AG04450 (cell line): ENCODE data around the gene NUDT13. TPM values are rescaled to one million over a fixed set of nuclear protein-coding genes. Genes with fewer than 3 reads are reported as not detected.

Source experiments
- CTCF ChIA-PET: fragments of 300-600, 350-600 bp; formaldehyde crosslinking; extraction: SDS; loops from one replicate; lab custom pipeline; 2022; ENCODE audit warnings: antibody characterized with exemption, inconsistent platforms; lab: Charles Lee
- POLR2A ChIA-PET: fragments of 350-600 bp; formaldehyde crosslinking; extraction: SDS; loops from one replicate; lab custom pipeline; 2021; ENCODE audit warnings: antibody characterized with exemption, inconsistent platforms; lab: Yijun Ruan, JAX
- DNase-seq: peaks from one replicate; pipeline ENCODE4 v3.0.0-alpha.2; 2011; ENCODE audit warnings: low read depth, low spot score
- H3K27ac ChIP-seq: one replicate; pipeline ENCODE4 v1.5.1; 2012; ENCODE audit warnings: low read depth, low read length, control low read depth
- H3K27me3 ChIP-seq: one replicate; pipeline ENCODE4 v1.6.0; 2012; ENCODE audit warnings: low read length; ENCODE audit not compliant: control insufficient read depth, insufficient read depth
- H3K4me3 ChIP-seq: 2 replicates; pipeline ENCODE4 v1.5.1; 2011; ENCODE audit warnings: mild to moderate bottlenecking, low read depth, low read length, control low read depth
- H3K9me3 ChIP-seq: 2 replicates; pipeline ENCODE4 v1.5.1; 2012; ENCODE audit warnings: low read length; ENCODE audit not compliant: control insufficient read depth, insufficient read depth
- CTCF ChIP-seq: IDR thresholded peaks from 2 replicates; pipeline ENCODE4 v1.5.1; 2011; ENCODE audit warnings: low read depth, low read length, control low read depth, inconsistent platforms
- polyA plus RNA-seq: library from polyadenylated mRNA; depleted of rRNA; stranded (reverse); fragments of >200 nt; gene quantifications from 2 replicates; pipeline ENCODE4 v1.2.3, GENCODE V29; 2011

NUDT13 gene
- polyA plus RNA-seq, 1 experiment, result 1.4 TPM

GRCh38 chr10:73159038-73159648 is 48.9 kb downstream of the NUDT13 start:
- peak; percentile 76 for TF ChIP-seq CTCF
- POLR2A ChIA-PET, result no interaction called here
- CTCF ChIA-PET, result interaction anchor here (0.5 to 4.3 kb wide), 36 partner anchors 8 to 674 kb away, joined by 3 to 68 read pairs (median 4); partner anchors contain the start of genes FAM149B1 and P4HA1
- no peak overlapping the region for H3K27ac ChIP-seq
- no peaks in the 10 kb centered on the region for H3K9me3 ChIP-seq
- H3K4me3 ChIP-seq, result no peak overlapping the region
- H3K27me3 ChIP-seq, result no peaks in the 10 kb centered on the region
- DNase-seq, result peak; percentile 15

GRCh38 chr10:73161079-73161478 is 50.8 kb downstream of the NUDT13 start:
- no peak for DNase-seq
- no peaks in the 10 kb centered on the region for H3K27me3 ChIP-seq
- ChIA-PET CTCF (interaction anchor here (1.1 to 4.3 kb wide), 3 partner anchors 9 to 64 kb away, joined by 3 to 68 read pairs (median 4); partner anchors contain the start of genes FAM149B1 and P4HA1), POLR2A (no interaction called here)
- no peak overlapping the region for H3K27ac ChIP-seq
- H3K9me3 ChIP-seq, result no peaks in the 10 kb centered on the region
- no peak for TF ChIP-seq CTCF
- H3K4me3 ChIP-seq, result no peak overlapping the region

- Histone ChIP-seq H3K27ac (no peak overlapping the region), H3K27me3 (no peaks in the 10 kb centered on the region), H3K4me3 (no peak overlapping the region), H3K9me3 (no peaks in the 10 kb centered on the region)
- no peak for DNase-seq
- CTCF ChIA-PET, result interaction anchor here (1.1 to 4.3 kb wide), 2 partner anchors 10 to 65 kb away, joined by 3 to 68 read pairs; partner anchors contain the start of genes FAM149B1 and P4HA1
- TF ChIP-seq CTCF, result no peak
- POLR2A ChIA-PET, result no interaction called here
Measured at GRCh38 chr10:73161662-73162061, 51.4 kb downstream of the NUDT13 start.

GRCh38 chr10:73163096-73163495 is 52.8 kb downstream of the NUDT13 start:
- no peak for TF ChIP-seq CTCF
- Histone ChIP-seq H3K9me3 (no peaks in the 10 kb centered on the region), H3K4me3 (no peak overlapping the region), H3K27ac (no peak overlapping the region), H3K27me3 (no peaks in the 10 kb centered on the region)
- ChIA-PET POLR2A (no interaction called here), CTCF (interaction anchor here (0.5 kb wide), 1 partner anchor 9 kb away, joined by 3 read pairs; no protein-coding TSS in a partner anchor)
- DNase-seq, result no peak

- ChIA-PET CTCF (interaction anchor here (1.0 kb wide), 1 partner anchor 8 kb away, joined by 3 read pairs; no protein-coding TSS in a partner anchor), POLR2A (interaction anchor here (2.6 kb wide), 1 partner anchor 71 kb away, joined by 26 read pairs; the partner anchor contains the start of gene P4HA1)
- no peak for TF ChIP-seq CTCF
- no peak for DNase-seq
- peak overlapping the region; percentile 97 for H3K4me3 ChIP-seq
- no peak overlapping the region for H3K27ac ChIP-seq
- no peaks in the 10 kb centered on the region for H3K27me3 ChIP-seq
- H3K9me3 ChIP-seq, result no peaks in the 10 kb centered on the region
Measured at GRCh38 chr10:73166972-73167371, 56.7 kb downstream of the NUDT13 start.
